Measurements from ENCODE around the gene AKAP13.

AKAP13 gene

GRCh38 chr15:85353516-85353915, 26.9 kb upstream of the AKAP13 start:
- Histone ChIP-seq H3K4me3 (ENCODE audit: low read depth, low read length) (no peak overlapping the region), H3K27me3 (ENCODE audit: control insufficient read depth, insufficient read depth, low read length) (no peaks in the 10 kb centered on the region), H3K4me1 (no peaks in the 10 kb centered on the region), H3K79me2 (no peaks in the 10 kb centered on the region), H3K9me3 (ENCODE audit: control insufficient read depth, low read length) (no peaks in the 10 kb centered on the region), H3K9ac (no peak overlapping the region), H3K4me2 (ENCODE audit: low read length) (no peak overlapping the region), H3K27ac (no peak overlapping the region), H3K36me3 (ENCODE audit: control insufficient read depth, insufficient read depth, low read length) (no peaks in the 10 kb centered on the region), H2AFZ (no peak overlapping the region)
- no peak for TF ChIP-seq CTCF (IDR thresholded peaks at IDR 0.05)

GRCh38 chr15:85354461-85354860, 25.9 kb upstream of the AKAP13 start:
- Histone ChIP-seq H3K4me1 (no peaks in the 10 kb centered on the region), H3K9ac (no peak overlapping the region), H3K36me3 (ENCODE audit: control insufficient read depth, insufficient read depth, low read length) (no peaks in the 10 kb centered on the region), H3K4me3 (ENCODE audit: low read depth, low read length) (no peak overlapping the region), H3K9me3 (ENCODE audit: control insufficient read depth, low read length) (no peaks in the 10 kb centered on the region), H3K4me2 (ENCODE audit: low read length) (no peak overlapping the region), H3K27ac (no peak overlapping the region), H3K79me2 (no peaks in the 10 kb centered on the region), H2AFZ (no peak overlapping the region), H3K27me3 (ENCODE audit: control insufficient read depth, insufficient read depth, low read length) (no peaks in the 10 kb centered on the region)
- no peak for TF ChIP-seq CTCF (IDR thresholded peaks at IDR 0.05)

- Histone ChIP-seq H3K4me1 (no peaks in the 10 kb centered on the region), H3K4me2 (ENCODE audit: low read length) (no peak overlapping the region), H3K27me3 (ENCODE audit: control insufficient read depth, insufficient read depth, low read length) (no peaks in the 10 kb centered on the region), H3K27ac (no peak overlapping the region), H3K79me2 (no peaks in the 10 kb centered on the region), H3K9ac (no peak overlapping the region), H3K36me3 (ENCODE audit: control insufficient read depth, insufficient read depth, low read length) (no peaks in the 10 kb centered on the region), H3K4me3 (ENCODE audit: low read depth, low read length) (no peak overlapping the region), H3K9me3 (ENCODE audit: control insufficient read depth, low read length) (no peaks in the 10 kb centered on the region), H2AFZ (no peak overlapping the region)
- TF ChIP-seq CTCF (IDR thresholded peaks at IDR 0.05), result no peak
Observed at GRCh38 chr15:85354948-85355347, 25.5 kb upstream of the AKAP13 start.

GRCh38 chr15:85356276-85356675, 24.1 kb upstream of the AKAP13 start:
- no peak for TF ChIP-seq CTCF (IDR thresholded peaks at IDR 0.05)
- no peak overlapping the region for H3K9ac ChIP-seq
- H3K27ac ChIP-seq, result no peak overlapping the region
- no peaks in the 10 kb centered on the region for H3K27me3 ChIP-seq (ENCODE audit: control insufficient read depth, insufficient read depth, low read length)
- H2AFZ ChIP-seq, result no peak overlapping the region
- no peak overlapping the region for H3K4me3 ChIP-seq (ENCODE audit: low read depth, low read length)
- H3K36me3 ChIP-seq (ENCODE audit: control insufficient read depth, insufficient read depth, low read length), result no peaks in the 10 kb centered on the region
- H3K4me2 ChIP-seq (ENCODE audit: low read length), result no peak overlapping the region
- H3K9me3 ChIP-seq (ENCODE audit: control insufficient read depth, low read length), result no peaks in the 10 kb centered on the region
- H3K79me2 ChIP-seq, result no peaks in the 10 kb centered on the region
- H3K4me1 ChIP-seq, result no peaks in the 10 kb centered on the region

- Histone ChIP-seq H3K9ac (no peak overlapping the region), H3K4me2 (ENCODE audit: low read length) (no peak overlapping the region), H3K4me3 (ENCODE audit: low read depth, low read length) (no peak overlapping the region), H3K27me3 (ENCODE audit: control insufficient read depth, insufficient read depth, low read length) (no peaks in the 10 kb centered on the region), H3K36me3 (ENCODE audit: control insufficient read depth, insufficient read depth, low read length) (no peaks in the 10 kb centered on the region), H3K9me3 (ENCODE audit: control insufficient read depth, low read length) (no peaks in the 10 kb centered on the region), H3K79me2 (no peaks in the 10 kb centered on the region), H2AFZ (no peak overlapping the region), H3K4me1 (no peaks in the 10 kb centered on the region), H3K27ac (no peak overlapping the region)
- TF ChIP-seq CTCF (IDR thresholded peaks at IDR 0.05), result no peak
Observed at GRCh38 chr15:85361323-85361722, 19.1 kb upstream of the AKAP13 start.

All from parathyroid adenoma (tissue), 2 donors.